HG03280 (cell line): Measurements from ENCODE around the gene FAM181A.
A peak's percentile ranks its signal among the peaks of the same experiment; 100 is the strongest.

ENCODE experiments used
- ATAC-seq: cut with Tn5 transposase; IDR thresholded peaks from one replicate; pipeline ENCODE4 v1.9.1; 2021; ENCODE audit warnings: mild to moderate bottlenecking, moderate library complexity; ENCODE audit not compliant: unreplicated experiment

FAM181A gene

DNA sequence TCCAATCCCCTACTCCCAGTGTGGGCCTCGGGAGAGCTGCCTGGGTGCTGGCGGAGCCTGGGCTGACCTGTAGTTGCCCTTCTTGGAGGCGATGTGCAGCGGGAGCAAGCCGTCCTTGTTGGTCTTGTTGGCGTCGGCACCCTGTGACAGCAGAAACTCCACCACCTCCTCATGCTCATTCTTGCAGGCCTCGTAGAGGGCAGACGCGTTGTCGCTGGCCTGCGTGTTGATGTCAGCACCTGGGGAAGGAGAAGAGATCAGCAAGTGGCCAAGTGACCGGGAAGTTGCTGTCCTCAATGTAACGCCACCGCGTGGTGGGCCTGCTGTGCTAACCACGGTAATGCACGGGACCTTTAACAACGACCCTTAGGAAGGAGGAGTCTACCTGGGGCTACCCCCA is 20.1 kb downstream of the FAM181A start:
- ATAC-seq = no peak

DNA sequence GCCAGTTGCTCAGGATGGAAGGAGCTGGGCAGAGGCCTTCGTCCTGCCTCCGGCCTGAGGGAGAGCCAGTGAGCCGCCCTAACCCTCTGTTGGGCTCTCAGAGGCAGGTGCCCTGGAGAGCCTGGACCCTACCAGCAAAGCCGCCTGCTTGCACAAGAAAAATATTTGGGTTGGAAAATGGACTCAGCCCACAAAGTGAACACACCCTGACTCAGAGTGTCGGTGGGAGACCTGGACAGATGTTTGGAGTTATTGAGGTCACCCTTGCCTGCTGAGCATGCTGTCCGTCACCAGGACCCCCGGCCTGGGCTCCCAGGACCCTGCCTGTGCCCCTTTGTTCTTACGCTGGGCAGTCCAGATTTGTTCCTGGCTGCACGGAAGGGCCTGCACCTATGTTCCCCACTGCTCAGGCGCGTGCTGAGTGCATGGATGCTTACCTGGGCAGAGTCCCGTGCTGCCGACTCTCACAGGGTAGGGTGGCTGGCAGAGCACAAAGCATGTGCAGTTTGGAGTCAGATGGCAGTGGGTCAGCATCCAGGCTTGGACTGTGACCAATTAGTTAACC is 22.4 kb downstream of the FAM181A start:
- no peak for ATAC-seq

DNA sequence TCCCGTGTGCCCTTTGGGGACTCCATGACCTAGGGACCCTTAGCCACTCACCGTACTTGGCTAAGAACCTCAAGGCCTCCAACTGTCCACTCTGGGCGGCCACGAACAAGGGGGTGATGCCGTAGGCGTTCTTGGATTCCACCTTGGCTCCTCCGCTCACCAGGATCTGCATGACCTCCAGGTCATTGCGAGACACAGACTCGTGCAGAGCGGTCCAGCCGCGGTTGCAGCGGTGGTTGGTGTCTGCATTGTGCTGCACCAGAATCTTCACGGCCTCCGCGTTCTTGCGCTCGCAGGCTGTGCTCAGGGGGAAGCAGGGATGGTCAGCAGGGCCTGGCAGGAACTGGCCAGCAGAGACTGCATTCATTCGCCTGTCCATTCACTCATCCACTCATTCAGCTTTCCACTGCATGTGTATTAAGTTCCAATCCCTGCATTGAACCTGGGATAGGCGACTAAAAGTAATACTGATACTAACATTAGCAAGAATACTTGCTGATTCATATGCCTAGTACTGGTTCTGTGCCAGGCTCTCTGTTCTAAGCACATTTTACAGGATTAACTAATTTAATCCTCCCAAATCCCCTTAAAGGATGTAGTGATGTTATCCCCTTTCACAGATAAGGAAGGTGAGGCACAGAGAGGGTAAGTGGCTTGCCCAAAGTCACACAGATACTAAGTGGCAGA is 23.9 kb downstream of the FAM181A start:
- ATAC-seq = no peak

DNA sequence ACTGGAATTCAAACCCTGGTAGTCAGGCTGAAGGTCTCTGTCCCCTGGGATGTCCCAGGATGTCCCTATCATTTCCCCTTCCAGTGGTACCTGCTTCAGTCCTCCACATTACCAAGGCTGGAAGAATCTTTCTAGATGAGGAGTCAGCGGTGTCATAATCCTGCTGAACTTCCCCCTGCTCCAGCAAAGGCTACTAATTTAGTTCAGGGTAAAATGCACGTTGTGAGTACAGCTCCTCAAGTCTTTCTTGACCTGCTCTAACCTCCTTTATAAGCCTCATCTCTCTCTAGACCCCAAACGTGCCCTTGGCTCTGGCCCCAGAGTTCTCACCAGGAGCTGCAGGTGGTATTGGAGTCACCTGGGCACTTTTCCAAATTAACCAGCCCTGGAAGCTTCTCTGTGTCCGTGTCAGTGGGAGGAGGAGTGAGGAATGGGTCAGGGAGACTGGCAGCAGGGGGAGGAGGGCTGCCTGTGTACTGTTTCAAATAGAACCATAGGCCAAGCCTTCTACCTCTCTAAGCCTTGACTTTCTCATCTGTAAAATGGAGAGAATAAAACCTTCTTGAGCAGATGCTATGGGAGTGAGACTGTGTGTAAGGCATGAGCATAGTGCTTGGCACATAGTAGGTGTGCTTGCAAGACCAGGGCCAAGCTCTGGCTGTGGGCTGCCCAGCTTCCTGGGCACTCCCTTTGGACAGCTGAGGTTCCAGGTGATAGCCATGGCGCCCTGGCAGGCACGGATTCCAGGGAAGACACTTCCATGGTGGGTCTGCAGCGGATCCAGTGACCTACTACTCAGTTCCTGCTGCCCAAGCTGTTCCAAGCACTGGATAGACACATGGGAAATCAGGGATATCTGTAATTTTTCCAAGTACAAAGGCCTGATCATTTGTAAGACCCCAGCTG is 24.7 kb downstream of the FAM181A start:
- no peak for ATAC-seq

- ATAC-seq = no peak
These were observed 25.7 kb downstream of the FAM181A start for GRCh38 chr14:93952829-93953228.

DNA sequence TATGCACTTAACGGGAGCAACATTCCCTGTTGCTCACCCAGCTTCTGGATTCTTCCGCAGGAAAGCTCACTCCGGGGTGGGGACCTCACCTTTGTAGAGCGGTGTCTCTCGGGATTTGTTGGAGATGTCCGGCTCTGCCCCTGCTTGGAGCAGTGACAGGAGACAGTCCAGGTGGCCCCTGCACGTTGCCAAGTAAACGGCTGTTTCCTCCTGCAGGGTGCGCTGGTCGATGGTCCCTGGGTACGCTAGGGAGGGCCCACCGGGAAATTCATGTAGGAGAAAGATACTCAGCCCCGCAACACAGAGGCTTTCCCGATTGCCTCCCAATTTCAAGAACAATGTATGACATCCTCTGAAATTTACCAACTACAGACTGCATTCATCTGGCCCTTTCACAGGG is 26.1 kb downstream of the FAM181A start:
- ATAC-seq = no peak

DNA sequence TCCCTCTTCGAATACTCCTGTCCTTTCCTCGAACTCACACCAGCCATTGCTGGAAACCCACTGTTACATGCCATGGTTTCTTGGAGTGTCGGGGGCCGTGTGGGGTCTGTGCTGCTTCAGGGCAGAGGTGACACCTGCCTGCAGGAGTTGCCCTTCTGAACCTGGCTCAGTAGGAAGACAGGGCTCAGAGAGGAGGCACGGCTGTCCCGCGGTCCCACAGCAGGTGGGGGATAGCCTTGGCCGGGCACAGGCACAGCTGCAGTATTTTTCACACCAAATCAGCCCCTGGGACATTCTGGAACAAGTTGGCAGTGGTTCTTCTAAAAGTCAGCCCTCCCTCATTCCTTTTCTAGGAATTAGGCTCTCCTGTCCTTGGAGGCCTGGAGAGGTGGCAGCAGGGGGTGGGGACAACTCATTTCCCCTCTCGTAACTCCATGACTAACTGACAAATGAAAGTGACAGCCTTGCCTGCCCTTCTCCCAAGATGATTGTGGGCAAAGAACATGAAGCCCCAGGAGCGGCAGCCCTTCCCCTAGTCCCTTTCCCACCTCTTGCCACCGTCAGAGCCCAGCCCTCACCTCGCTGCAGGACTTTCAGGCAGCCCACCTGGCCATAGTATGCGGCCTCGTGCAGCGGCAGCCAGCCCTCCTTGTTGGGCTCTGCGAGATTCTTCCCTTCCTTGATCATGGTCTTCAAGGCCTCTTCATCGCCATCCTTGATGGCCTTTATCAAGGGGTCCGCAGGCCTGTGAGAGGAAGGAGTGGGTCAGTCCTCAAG is 26.8 kb downstream of the FAM181A start:
- no peak for ATAC-seq

DNA sequence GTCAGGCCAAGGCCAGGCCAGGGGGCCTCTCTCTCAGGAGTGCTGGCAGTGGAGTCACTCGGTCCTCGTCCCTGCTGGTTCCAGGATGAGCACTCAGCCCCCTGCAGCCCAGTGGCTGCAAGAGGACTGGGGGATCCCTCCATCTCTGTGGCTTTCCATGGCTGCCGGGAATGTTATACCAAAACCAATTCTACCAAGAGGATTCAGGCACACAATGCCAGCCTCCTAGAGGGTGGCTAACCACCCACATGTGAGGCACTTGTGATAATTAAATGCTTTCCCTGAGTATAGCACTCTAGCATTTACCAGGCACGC is 27.3 kb downstream of the FAM181A start:
- no peak for ATAC-seq

DNA sequence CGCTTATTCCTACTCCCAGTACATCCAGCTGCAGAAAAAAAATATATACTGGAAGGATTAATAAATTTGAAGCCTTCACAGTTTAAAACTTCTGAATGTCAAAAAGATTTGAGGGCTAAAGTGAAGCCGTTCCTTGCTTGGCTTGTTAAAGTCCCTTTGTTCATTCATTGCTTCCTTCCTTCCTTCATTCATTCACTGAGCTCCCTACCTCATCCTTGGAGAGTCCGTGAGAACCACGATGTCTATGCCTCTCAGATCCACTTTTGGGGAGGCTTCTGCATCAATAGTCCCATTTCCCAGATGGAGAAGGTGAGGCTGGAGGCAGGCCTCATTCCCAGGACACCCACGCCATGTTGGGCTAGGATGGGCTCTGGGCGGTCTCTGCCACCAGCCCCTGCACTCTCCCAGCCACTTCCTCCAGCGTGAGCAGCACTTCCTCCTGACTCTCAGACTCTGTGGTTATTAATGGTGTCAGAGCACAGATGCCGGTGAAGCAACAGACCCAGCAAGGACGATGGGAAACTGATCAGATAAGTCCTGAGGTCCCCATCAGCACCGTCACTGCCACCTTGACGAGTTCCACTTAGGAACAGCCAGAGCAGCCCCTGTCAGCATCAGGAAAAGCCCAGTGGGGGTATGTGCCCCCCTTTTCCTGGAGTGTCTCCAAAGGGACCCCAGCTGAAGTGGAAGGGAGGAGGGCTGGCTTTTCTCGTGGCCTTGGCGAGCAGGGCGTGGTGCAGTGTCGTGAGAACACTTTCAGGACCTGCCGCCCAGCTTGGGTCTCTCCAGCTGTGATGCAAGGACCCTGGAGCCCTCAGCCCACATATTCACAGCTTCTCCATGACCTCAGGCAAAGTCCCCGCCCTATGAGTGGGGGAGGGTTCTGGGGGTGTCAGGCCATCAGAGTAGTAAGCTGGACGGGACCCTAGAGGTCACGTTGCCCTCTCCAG is 28.0 kb downstream of the FAM181A start:
- peak; percentile 25 for ATAC-seq

DNA sequence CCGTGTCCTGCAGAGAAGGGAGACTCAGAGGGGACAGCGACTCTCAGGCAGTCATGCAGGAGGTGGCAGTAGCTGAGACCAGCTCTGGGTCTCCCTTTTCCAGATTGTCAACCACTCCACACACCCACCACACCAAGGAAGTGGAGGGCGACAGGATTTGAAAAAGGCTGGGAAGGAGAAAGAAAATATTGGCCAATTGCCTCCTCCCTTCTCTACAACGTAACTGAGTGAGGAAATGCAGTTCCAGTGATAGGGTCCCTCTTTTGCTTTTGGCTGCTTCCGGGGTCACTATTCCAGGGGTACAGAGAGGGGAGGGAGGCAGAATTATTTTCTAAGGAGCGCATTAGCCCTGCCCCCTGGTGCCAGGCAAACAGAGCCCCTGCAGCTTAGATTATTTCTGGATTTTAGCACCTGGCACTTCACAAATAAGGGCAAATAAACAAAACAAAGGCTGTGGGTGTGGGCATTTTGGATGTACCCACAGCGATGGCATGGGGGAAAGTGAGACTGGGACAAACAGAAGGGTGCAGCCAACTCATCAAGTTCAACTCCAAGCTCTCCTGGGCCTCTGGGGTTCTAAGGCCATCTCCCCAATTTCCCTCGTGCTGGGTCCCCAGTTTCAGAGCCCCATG is 28.8 kb downstream of the FAM181A start:
- ATAC-seq = no peak

GRCh38 chr14:93956514-93957332 is 29.6 kb downstream of the FAM181A start:
- ATAC-seq = no peak

DNA sequence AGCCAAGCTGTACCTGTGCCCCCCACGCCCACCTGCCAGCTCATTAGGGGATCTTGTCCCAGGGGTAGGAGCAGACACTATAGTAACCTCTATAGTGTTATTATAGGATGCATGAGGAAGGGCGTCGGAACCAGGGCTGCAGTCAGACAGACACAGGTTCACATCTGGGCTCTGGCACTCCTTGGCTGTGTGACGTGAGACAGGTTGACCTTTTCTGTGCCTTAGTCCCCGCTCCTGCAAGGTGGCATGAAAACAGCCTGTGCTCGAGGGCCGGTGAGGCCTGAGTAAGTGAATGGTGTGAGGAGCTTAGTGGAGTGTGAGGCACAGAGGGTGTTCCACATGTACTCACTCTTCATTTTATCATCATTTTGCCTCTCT is 30.2 kb downstream of the FAM181A start:
- no peak for ATAC-seq

DNA sequence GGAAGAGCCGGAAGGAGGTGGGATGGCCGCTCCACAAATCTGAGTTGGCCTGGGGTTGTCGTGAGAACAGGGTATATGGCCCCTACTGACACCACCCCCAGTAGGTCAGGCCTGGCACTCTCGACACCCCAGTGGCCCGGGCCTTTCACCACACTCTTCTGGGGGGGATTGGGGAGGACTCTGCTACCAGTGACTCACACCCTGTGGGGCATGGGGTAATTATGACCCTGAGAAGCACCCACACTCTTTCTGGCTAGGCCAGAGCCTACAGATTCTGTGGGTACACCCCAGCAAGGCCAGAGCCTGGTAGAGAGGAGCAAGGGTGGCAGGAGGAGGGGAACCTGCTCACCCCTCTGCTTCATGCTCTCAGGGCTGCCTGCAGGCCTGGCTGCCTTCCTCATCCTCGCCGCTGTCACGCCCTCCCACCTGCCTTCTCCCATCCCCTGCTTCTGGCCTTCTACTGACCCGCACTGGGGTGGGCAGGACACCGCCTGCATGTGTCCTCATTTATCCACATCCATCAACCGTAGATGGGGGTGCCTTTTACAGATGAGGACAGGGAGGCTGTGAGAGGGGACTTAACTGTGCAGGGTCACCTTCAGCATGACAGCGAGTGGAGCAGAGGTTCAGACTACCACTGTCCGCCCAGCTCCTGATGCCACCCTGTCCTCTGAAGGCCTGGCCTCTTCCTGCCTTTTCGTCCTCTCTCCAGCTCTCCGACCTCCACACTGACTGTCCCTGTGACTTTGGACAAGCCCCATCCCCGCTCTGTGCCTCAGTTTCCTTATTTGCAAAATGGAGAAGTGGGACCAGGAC is 30.8 kb downstream of the FAM181A start:
- ATAC-seq = no peak

DNA sequence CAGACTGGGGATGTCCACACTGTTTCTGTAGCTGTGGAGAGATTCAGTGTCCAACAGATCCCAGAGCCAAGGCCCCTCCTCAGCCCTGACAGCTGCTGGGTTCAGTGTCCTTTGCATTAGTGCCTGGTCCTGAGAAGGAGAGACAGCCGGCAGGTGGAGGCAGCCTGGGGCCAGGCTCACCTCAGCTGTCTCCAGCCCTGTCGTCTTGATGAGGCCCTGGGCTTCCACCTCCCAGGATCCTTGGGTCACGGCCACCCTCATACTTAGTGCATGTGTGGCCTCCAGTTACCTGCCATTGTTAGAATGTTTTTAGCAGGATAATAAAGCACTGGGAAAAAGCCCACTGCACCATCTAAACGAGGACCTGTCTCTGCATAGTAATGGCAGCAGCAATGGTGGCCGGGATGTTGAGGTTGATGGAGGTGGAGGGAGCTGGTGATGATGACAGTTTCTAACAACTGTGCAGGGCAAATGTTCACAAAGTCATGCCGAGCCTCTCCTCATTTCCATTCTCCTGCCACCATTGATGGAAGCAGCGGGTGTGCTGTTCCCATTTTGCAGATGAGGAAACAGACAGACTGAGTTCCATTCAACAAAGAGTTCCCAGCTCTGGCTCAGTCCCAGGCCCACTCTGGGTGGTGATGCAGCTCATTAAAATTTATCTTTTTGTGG is 31.6 kb downstream of the FAM181A start:
- ATAC-seq = no peak

DNA sequence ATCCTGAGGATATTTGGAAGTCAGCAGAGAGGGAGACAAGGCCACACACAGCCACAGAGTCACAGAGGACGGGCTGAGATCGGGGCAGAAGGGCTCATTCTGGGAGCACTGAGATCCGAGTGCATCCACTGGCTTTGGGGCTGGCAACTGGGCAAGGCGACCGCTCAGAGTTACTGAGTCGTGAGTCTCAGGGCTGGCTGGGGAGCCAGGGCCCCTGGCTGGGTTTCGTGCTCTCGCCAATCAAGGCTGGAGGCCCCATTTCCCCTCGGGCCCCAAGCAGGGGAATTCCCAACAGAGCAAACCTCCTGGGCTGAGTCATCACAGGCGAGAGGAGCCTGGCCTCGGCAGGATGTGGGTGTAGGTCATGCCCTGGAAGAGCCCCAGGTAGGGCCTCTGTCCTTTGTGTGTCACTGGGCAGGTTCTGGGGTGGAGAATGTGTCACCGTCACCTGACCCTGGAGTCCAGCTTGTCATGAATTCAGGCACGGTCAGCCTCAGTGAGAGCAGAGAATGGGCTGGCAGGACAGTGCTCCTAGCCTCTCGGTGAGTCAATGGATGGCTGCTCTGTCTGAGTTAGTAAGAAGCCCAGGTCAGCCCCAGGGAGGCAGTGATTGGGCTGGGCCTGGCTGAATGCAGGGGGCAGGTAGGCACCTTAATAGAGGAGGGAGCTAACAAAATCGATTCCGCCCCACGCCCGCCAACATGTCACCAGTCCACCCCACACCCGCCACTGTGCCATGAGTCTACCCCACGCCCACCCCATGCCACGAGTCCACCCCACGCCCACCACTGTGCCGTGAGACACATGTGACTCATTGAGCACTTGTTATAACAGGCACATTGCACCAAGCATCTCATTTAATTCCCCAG is 32.3 kb downstream of the FAM181A start:
- peak; percentile 61 for ATAC-seq

DNA sequence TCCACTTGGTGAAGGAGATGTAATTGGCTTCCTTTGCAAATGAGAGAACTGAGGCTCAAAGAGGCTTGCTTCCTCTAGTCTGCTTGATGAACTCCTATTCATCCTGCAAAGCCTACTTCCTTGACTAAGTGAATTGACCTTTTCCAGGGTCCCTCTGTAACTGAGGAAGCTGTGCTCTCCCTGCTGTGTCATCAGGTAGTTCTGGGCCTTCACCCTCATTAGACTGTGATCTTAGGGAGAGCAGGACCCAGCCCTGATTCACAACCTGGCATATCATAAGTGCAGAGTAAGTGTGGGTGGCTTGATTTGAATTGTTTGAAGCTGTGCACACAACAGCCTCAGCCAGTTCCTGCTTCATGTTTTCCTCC is 32.9 kb downstream of the FAM181A start:
- ATAC-seq = no peak
